H1 (cell line): ENCODE data around the gene HNF4A. TPM values are rescaled to one million over a fixed set of nuclear protein-coding genes. Genes with fewer than 3 reads are reported as not detected.

Experiments used
- CTCF ChIA-PET: fragments of 300-600 bp; sonication (Branson Sonifier 250); formaldehyde crosslinking; loops from one replicate; lab custom pipeline; 2021; ENCODE audit not compliant: partially characterized antibody; lab: Charles Lee
- POLR2A ChIA-PET: fragments of 300-600 bp; sonication (Branson Sonifier 250); formaldehyde crosslinking; loops from one replicate; lab custom pipeline; 2021; ENCODE audit warnings: inconsistent platforms; ENCODE audit not compliant: partially characterized antibody; lab: Charles Lee
- DNase-seq, 2 experiments: peaks; one replicate each; pipeline versions ENCODE4 v3.0.0 to v3.0.0-alpha.2; 2010 to 2022; ENCODE audit warnings: low spot score in 2 of 2, low read depth in 1 of 2, mixed read lengths in 1 of 2
- FAIRE-seq: peaks from 2 replicates; lab custom pipeline; 2011; peaks lifted over from hg19 to GRCh38; lab: Jason Lieb, UNC
- H2AFZ ChIP-seq: 2 replicates; pipeline ENCODE4 v1.8.1; 2012; ENCODE audit warnings: low read length, inconsistent platforms
- H2AK5ac ChIP-seq: 2 replicates; pipeline ENCODE4 v1.6.1; 2013; ENCODE audit warnings: low read depth, low read length
- H2BK120ac ChIP-seq: replicated peaks from 2 replicates; pipeline ENCODE3; 2013; ENCODE audit warnings: low read depth, low read length, inconsistent platforms
- H2BK12ac ChIP-seq: 2 replicates; pipeline ENCODE4 v1.6.1; 2013; ENCODE audit warnings: low read depth, low read length
- H2BK15ac ChIP-seq: 2 replicates; pipeline ENCODE4 v1.6.1; 2013; ENCODE audit warnings: low read length
- H2BK20ac ChIP-seq: 2 replicates; pipeline ENCODE4 v1.6.1; 2013; ENCODE audit warnings: low read length
- H2BK5ac ChIP-seq: 2 replicates; pipeline ENCODE4 v1.6.1; 2013; ENCODE audit warnings: low read depth, low read length
- H3K14ac ChIP-seq: 2 replicates; pipeline ENCODE4 v1.6.1; 2013; ENCODE audit warnings: inconsistent platforms; ENCODE audit not compliant: insufficient read length
- H3K18ac ChIP-seq: 2 replicates; pipeline ENCODE4 v1.6.1; 2013; ENCODE audit warnings: low read length; ENCODE audit errors: extremely low read depth
- H3K23ac ChIP-seq: 2 replicates; pipeline ENCODE4 v1.6.1; 2013; ENCODE audit warnings: inconsistent platforms; ENCODE audit not compliant: insufficient read length
- H3K23me2 ChIP-seq: 2 replicates; pipeline ENCODE4 v1.6.1; 2013; ENCODE audit warnings: low read depth, low read length
- H3K27ac ChIP-seq: 2 replicates; pipeline ENCODE4 v1.6.1; 2011; ENCODE audit warnings: low read depth, low read length, inconsistent platforms
- H3K27me3 ChIP-seq, 4 experiments: replicated peaks in 1 of 4; 1 replicate in 1 of 4; 2 replicates in 3 of 4; pipeline versions ENCODE4 v1.6.1 to v1.8.1; 2011 to 2013; ENCODE audit warnings: low read length in 3 of 4, mild to moderate bottlenecking in 3 of 4, inconsistent platforms in 2 of 4, mixed read lengths in 2 of 4, moderate library complexity in 1 of 4; ENCODE audit not compliant: control insufficient read depth in 3 of 4, insufficient read depth in 3 of 4; ENCODE audit errors: extremely low read depth in 1 of 4
- H3K36me3 ChIP-seq, 4 experiments: 2 replicates each; pipeline versions ENCODE4 v1.6.1 to v1.8.1; 2011 to 2013; ENCODE audit warnings: mild to moderate bottlenecking in 4 of 4, low read length in 3 of 4, moderate library complexity in 2 of 4, control low read depth in 1 of 4, inconsistent platforms in 1 of 4; ENCODE audit not compliant: insufficient read depth in 4 of 4, control insufficient read depth in 2 of 4
- H3K4ac ChIP-seq: replicated peaks from 2 replicates; pipeline ENCODE3; 2013; ENCODE audit warnings: low read length, low read depth, mixed read lengths, inconsistent platforms; ENCODE audit not compliant: insufficient read length
- H3K4me1 ChIP-seq, 4 experiments: replicated peaks in 1 of 4; 1 replicate in 1 of 4; 2 replicates in 3 of 4; pipeline versions ENCODE4 v1.6.1 to v1.8.1; 2011 to 2013; ENCODE audit warnings: low read length in 3 of 4, inconsistent platforms in 2 of 4, mixed read lengths in 1 of 4; ENCODE audit not compliant: insufficient read depth in 4 of 4, control insufficient read depth in 3 of 4
- H3K4me2 ChIP-seq, 2 experiments: 2 replicates each; pipeline versions ENCODE4 v1.6.1 to v1.8.1; 2011 to 2013; ENCODE audit warnings: low read depth in 2 of 2, low read length in 2 of 2, control low read depth in 1 of 2, inconsistent platforms in 1 of 2, mild to moderate bottlenecking in 1 of 2; ENCODE audit not compliant: insufficient read depth in 1 of 2
- H3K4me3 ChIP-seq, 4 experiments: fragments of 200-600, 300-600 bp in 1 of 4; sonication (generic), shearing (Covaris generic), sonication (Bioruptor Twin) in 1 of 4; 2 replicates each; pipeline versions ENCODE4 v1.5.1 to v1.8.1; 2011 to 2016; ENCODE audit warnings: low read length in 4 of 4, low read depth in 3 of 4, control low read depth in 2 of 4, inconsistent platforms in 2 of 4, mild to moderate bottlenecking in 2 of 4, mixed read lengths in 1 of 4, moderate library complexity in 1 of 4; ENCODE audit not compliant: insufficient read depth in 2 of 4; ENCODE audit errors: extremely low read depth in 1 of 4
- H3K56ac ChIP-seq: replicated peaks from 2 replicates; pipeline ENCODE3; 2013; ENCODE audit warnings: low read depth, mild to moderate bottlenecking, mixed read lengths, low read length, inconsistent platforms; ENCODE audit not compliant: insufficient read length
- H3K79me1 ChIP-seq: 2 replicates; pipeline ENCODE4 v1.6.1; 2013; ENCODE audit warnings: low read depth, low read length, control low read depth
- H3K79me2 ChIP-seq, 2 experiments: 2 replicates each; pipeline versions ENCODE4 v1.6.1 to v1.8.1; 2012 to 2013; ENCODE audit warnings: low read length in 2 of 2, mild to moderate bottlenecking in 2 of 2, inconsistent platforms in 1 of 2; ENCODE audit not compliant: insufficient read depth in 2 of 2, control insufficient read depth in 1 of 2
- H3K9ac ChIP-seq, 4 experiments: replicated peaks in 1 of 4; 1 replicate in 1 of 4; 2 replicates in 3 of 4; pipeline versions ENCODE4 v1.6.1 to v1.8.1; 2011 to 2013; ENCODE audit warnings: low read depth in 3 of 4, low read length in 3 of 4, control low read depth in 2 of 4, mild to moderate bottlenecking in 2 of 4, moderate library complexity in 2 of 4, inconsistent platforms in 1 of 4; ENCODE audit errors: extremely low read depth in 1 of 4
- H3K9me3 ChIP-seq, 2 experiments: 2 replicates each; pipeline versions ENCODE4 v1.6.1 to v1.8.1; 2012 to 2013; ENCODE audit warnings: mild to moderate bottlenecking in 2 of 2, moderate library complexity in 2 of 2, control low read depth in 1 of 2, inconsistent platforms in 1 of 2, low read depth in 1 of 2, low read length in 1 of 2, mixed read lengths in 1 of 2; ENCODE audit not compliant: insufficient read depth in 2 of 2
- H4K20me1 ChIP-seq, 2 experiments: replicated peaks in 1 of 2; 2 replicates each; pipeline versions ENCODE3 to v1.8.1; 2011 to 2013; ENCODE audit warnings: inconsistent platforms in 2 of 2, low read length in 2 of 2, mild to moderate bottlenecking in 1 of 2; ENCODE audit not compliant: insufficient read depth in 2 of 2, control insufficient read depth in 1 of 2
- H4K5ac ChIP-seq: 2 replicates; pipeline ENCODE4 v1.6.1; 2013; ENCODE audit warnings: low read length, low read depth, mixed read lengths, inconsistent platforms; ENCODE audit not compliant: insufficient read length
- H4K8ac ChIP-seq: 2 replicates; pipeline ENCODE4 v1.8.0; 2013; ENCODE audit warnings: mild to moderate bottlenecking, moderate library complexity, low read length, inconsistent platforms; ENCODE audit not compliant: insufficient read depth; ENCODE audit errors: extremely low read depth
- H4K91ac ChIP-seq: replicated peaks from 2 replicates; pipeline ENCODE3; 2013; ENCODE audit warnings: low read length, mixed read lengths, inconsistent platforms; ENCODE audit not compliant: insufficient read length
- BRCA1 ChIP-seq: IDR thresholded peaks from 2 replicates; pipeline ENCODE4 v1.6.1; 2012; ENCODE audit warnings: low read depth, low read length, improper control_type of control experiment
- EP300 ChIP-seq, 2 experiments: IDR thresholded peaks; 1 replicate in 1 of 2; 2 replicates in 1 of 2; pipeline ENCODE4 v1.6.1; 2011 to 2012; ENCODE audit warnings: low read depth in 2 of 2, low read length in 2 of 2, mild to moderate bottlenecking in 2 of 2, borderline replicate concordance in 1 of 2, inconsistent platforms in 1 of 2, moderate library complexity in 1 of 2
- FOSL1 ChIP-seq: IDR thresholded peaks from 2 replicates; pipeline ENCODE4 v1.6.1; 2011; ENCODE audit warnings: mild to moderate bottlenecking, low read depth, low read length, moderate library complexity; ENCODE audit not compliant: insufficient read depth
- GABPA ChIP-seq: IDR thresholded peaks from 2 replicates; pipeline ENCODE4 v1.6.1; 2011; ENCODE audit warnings: mild to moderate bottlenecking, low read length, moderate library complexity, borderline replicate concordance; ENCODE audit not compliant: insufficient read depth
- JUN ChIP-seq: IDR thresholded peaks from 2 replicates; pipeline ENCODE4 v1.6.1; 2011; ENCODE audit warnings: low read depth, mild to moderate bottlenecking, improper control_type of control experiment, low read length
- KDM5A ChIP-seq: fragments of 200-600 bp; IDR thresholded peaks from 2 replicates; pipeline ENCODE4 v1.7.1; 2012; ENCODE audit warnings: mild to moderate bottlenecking, low read length, inconsistent platforms, mixed read lengths
- NRF1 ChIP-seq: IDR thresholded peaks from 2 replicates; pipeline ENCODE4 v1.6.1; 2011; ENCODE audit warnings: mild to moderate bottlenecking, low read depth, low read length, improper control_type of control experiment
- RFX5 ChIP-seq: IDR thresholded peaks from 2 replicates; pipeline ENCODE4 v1.6.1; 2011; ENCODE audit warnings: low read depth, low read length, improper control_type of control experiment, borderline replicate concordance
- TEAD4 ChIP-seq: IDR thresholded peaks from 2 replicates; pipeline ENCODE4 v1.6.1; 2012; ENCODE audit warnings: low read depth, low read length, inconsistent platforms, mixed read lengths
- polyA plus RNA-seq, 7 experiments: library from polyadenylated mRNA; depleted of rRNA in 3 of 7; stranded (reverse) in 5 of 7; unstranded in 2 of 7; fragments of >200 nt in 5 of 7; fragments of 200-250 nt in 2 of 7; gene quantifications; 1 replicate in 5 of 7; 2 replicates in 1 of 7; 4 replicates in 1 of 7; pipeline versions ENCODE4 v1.2.1 to v1.2.3, GENCODE V29; 2011 to 2013; ENCODE audit warnings: missing spikeins in 2 of 7, mixed read lengths in 2 of 7
- total RNA-seq: library from RNA; stranded (reverse); fragmentation: NEBNext Ultra II Directional; extraction: Animal tissue kit (Norgen Biotek cat#: 25700); gene quantifications from 2 replicates; pipeline ENCODE4 v1.2.1, GENCODE V29; 2021

HNF4A gene
- total and polyA plus RNA-seq, 2 of the 8 experiments (the other 6 are each of a cell fraction or from before 2014, with no cell fraction given): 0.03 TPM; not detected in 1

DNA sequence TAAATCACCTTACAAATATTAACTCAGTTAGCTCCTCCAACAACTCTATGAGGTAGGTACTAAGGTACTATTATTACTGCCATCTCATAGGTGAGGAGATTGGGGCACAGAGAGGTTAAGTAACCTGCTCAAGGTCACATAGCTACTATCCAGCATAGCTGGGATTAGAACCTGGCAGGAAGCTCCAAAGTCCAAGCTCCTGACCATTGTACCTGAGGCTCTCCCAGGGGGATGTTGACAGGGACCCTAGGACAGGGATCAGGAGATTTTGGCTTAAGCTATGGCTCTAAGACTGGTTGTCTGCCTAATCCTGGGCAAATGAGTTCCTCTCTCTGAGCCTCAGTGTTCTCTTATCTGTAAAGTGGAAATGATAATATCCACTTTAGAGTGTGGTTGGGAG lies 59.3 kb downstream of the HNF4A start:
- no peak overlapping the region for H3K18ac ChIP-seq
- H2BK12ac ChIP-seq: no peak overlapping the region
- H3K9me3 ChIP-seq: no peaks in the 10 kb centered on the region
- no peak overlapping the region for H4K8ac ChIP-seq
- CTCF ChIA-PET: interaction anchor here (0.6 to 4.2 kb wide), 7 partner anchors 16 to 226 kb away, joined by 3 to 13 read pairs (median 3); partner anchors contain the start of gene GDAP1L1
- no peak for TF ChIP-seq RFX5
- TF ChIP-seq JUN: no peak
- TF ChIP-seq TEAD4: no peak
- no peak for TF ChIP-seq EP300 (IDR thresholded peaks at IDR 0.05; ENCODE audit: borderline replicate concordance in 1 of 2, low read depth in 2 of 2, low read length in 2 of 2)
- TF ChIP-seq BRCA1: no peak
- TF ChIP-seq NRF1: no peak
- TF ChIP-seq FOSL1: no peak
- no peak for TF ChIP-seq GABPA
- TF ChIP-seq KDM5A: no peak
- TF ChIP-seq, all 59 proteins: peak for 0
- H3K56ac ChIP-seq: no peak overlapping the region
- H2BK20ac ChIP-seq: no peak overlapping the region
- no peak overlapping the region for H3K27ac ChIP-seq
- H3K4me3 ChIP-seq: no peak overlapping the region
- DNase-seq: no peak
- H3K14ac ChIP-seq: no peak overlapping the region
- H4K20me1 ChIP-seq: no peaks in the 10 kb centered on the region
- no peak overlapping the region for H4K91ac ChIP-seq
- H2BK5ac ChIP-seq: no peak overlapping the region
- H3K4me1 ChIP-seq: no peaks in the 10 kb centered on the region; a peak in 1 of 7 replicates
- no peaks in the 10 kb centered on the region for H3K79me2 ChIP-seq
- H3K79me1 ChIP-seq: no peaks in the 10 kb centered on the region
- no peaks in the 10 kb centered on the region for H3K36me3 ChIP-seq
- H3K4ac ChIP-seq: no peak overlapping the region
- H2AK5ac ChIP-seq: no peak overlapping the region
- H3K9ac ChIP-seq: no peak overlapping the region
- H2BK120ac ChIP-seq: no peak overlapping the region
- no peak overlapping the region for H2BK15ac ChIP-seq
- no peak overlapping the region for H2AFZ ChIP-seq
- FAIRE-seq: no peak
- POLR2A ChIA-PET: no interaction called here
- no peak overlapping the region for H3K23ac ChIP-seq
- no peaks in the 10 kb centered on the region for H3K27me3 ChIP-seq
- H4K5ac ChIP-seq: no peak overlapping the region
- no peaks in the 10 kb centered on the region for H3K23me2 ChIP-seq
- H3K4me2 ChIP-seq: no peak overlapping the region
